Duodenal mucosa (tissue), 2 donors: ENCODE results near the gene HSPA1A.
"Not testable (repeated sequence)": the region's sequence is repeated elsewhere in the genome, so short reads cannot be mapped to it uniquely, and the experiment has no call there.

Source experiments
- H3K27ac ChIP-seq: one replicate; pipeline ENCODE4 v1.7.0; 2013; ENCODE audit warnings: low read depth, low read length
- H3K27me3 ChIP-seq, 2 donors: one replicate each; pipeline ENCODE4 v1.7.0; 2013; ENCODE audit warnings: low read length in 2 of 2, control low read depth in 1 of 2; ENCODE audit not compliant: insufficient read depth in 2 of 2, control insufficient read depth in 1 of 2
- H3K36me3 ChIP-seq, 2 donors: one replicate each; pipeline ENCODE4 v1.7.0; 2013; ENCODE audit warnings: low read length in 2 of 2, control low read depth in 1 of 2; ENCODE audit not compliant: insufficient read depth in 2 of 2, control insufficient read depth in 1 of 2
- H3K4me1 ChIP-seq, 2 donors: one replicate each; pipeline ENCODE4 v1.7.0; 2013; ENCODE audit warnings: low read length in 2 of 2, control low read depth in 1 of 2; ENCODE audit not compliant: insufficient read depth in 2 of 2, control insufficient read depth in 1 of 2
- H3K4me3 ChIP-seq, 2 donors: one replicate each; pipeline ENCODE4 v1.7.0; 2013; ENCODE audit warnings: low read length in 2 of 2, low read depth in 1 of 2
- H3K9ac ChIP-seq, 2 donors: one replicate each; pipeline ENCODE4 v1.7.0; 2013; ENCODE audit warnings: low read length in 2 of 2, low read depth in 1 of 2
- H3K9me3 ChIP-seq, 2 donors: one replicate each; pipeline ENCODE4 v1.7.0; 2013; ENCODE audit warnings: low read length in 2 of 2, control low read depth in 1 of 2; ENCODE audit not compliant: control insufficient read depth in 1 of 2

HSPA1A gene

DNA sequence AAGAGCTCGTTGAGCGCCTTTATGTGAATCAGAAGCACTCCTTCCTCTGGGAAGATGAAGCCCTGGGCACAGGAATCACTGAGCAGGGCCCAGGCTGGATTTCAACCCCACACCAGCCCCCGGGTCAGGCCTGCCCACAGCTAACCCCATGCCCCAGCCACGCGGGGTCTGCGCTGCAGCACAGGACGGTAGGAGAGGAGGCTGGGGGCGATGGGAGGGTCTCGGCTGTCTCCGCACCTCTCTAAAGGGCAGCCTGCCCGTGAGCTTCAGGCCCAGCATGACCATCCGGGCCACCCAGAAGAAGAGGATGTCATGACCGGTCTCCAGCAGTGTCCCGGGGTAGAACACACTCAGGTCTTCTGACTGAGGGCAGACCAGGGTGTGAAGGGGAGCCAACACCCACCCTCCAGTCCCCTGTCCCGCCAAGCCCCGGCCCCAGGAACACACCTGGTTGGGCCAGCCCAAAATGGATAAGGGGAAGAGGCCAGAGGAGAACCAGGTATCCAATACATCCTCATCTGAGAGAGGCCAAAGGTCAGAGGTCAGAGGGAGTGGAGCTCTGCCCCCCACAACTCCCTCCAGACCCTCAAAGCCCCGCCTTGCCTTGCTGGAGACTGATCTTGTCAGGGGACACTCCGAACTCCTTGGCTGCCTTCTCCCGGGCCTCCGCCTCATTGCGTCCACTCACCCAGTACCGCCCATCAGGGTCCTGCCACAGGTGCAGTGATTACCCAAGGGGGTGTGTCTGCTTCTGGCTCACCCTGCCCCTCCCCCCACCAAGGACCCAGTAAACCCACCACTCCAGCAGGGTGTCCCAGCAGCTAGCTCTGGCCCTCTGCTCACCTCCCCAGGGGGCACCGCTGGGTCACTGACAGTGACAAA lies 33.9 kb upstream of the HSPA1A start:
- H3K36me3 ChIP-seq = peaks cover 30 to 65% of the 10 kb centered on the region in 2 donors
- H3K27me3 ChIP-seq = no peaks in the 10 kb centered on the region
- peaks cover 11 to 17% of the 10 kb centered on the region in 2 donors for H3K4me1 ChIP-seq
- H3K9me3 ChIP-seq = no peaks in the 10 kb centered on the region
- H3K27ac ChIP-seq = no peak overlapping the region
- H3K4me3 ChIP-seq = no peak overlapping the region
- no peak overlapping the region for H3K9ac ChIP-seq

DNA sequence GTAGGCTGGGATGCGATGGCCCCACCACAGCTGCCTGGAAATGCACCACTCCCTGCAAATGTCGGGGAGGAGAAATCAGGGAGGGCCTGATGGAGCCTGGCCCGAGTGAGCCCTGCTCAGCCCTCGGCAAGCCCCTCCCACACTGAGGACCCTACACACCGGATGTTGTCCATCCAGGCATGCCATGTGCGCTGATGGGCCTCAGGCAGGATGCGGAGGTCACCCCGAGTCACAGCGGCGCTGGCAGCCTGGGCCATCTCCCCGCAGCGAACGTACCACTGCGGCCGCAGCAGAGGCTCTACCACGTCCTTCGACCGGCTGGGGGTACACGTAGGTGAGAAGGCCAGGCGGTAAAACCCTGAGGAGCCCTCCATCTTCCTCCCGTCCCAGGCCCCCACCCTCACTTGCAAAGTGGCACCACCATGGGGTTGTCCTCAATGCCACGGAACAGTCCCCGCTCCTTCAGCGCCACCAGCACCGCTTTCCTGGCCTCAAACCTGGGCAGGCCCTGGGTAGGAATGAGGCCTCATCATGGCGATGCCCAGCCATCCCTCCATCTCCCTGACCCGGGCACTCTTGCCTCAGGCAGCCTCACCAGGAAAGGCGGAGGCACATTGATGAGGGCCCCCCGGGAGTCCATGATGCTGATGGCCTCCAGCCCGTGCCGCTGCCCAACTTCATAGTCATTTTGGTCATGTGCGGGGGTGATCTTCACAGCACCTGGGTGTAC lies 33.1 kb upstream of the HSPA1A start:
- Histone ChIP-seq H3K9ac (no peak overlapping the region), H3K36me3 (peaks cover 30 to 65% of the 10 kb centered on the region in 2 donors), H3K4me3 (no peak overlapping the region), H3K27me3 (no peaks in the 10 kb centered on the region), H3K4me1 (peaks cover 3 to 9% of the 10 kb centered on the region in 2 donors), H3K27ac (no peak overlapping the region), H3K9me3 (no peaks in the 10 kb centered on the region)

DNA sequence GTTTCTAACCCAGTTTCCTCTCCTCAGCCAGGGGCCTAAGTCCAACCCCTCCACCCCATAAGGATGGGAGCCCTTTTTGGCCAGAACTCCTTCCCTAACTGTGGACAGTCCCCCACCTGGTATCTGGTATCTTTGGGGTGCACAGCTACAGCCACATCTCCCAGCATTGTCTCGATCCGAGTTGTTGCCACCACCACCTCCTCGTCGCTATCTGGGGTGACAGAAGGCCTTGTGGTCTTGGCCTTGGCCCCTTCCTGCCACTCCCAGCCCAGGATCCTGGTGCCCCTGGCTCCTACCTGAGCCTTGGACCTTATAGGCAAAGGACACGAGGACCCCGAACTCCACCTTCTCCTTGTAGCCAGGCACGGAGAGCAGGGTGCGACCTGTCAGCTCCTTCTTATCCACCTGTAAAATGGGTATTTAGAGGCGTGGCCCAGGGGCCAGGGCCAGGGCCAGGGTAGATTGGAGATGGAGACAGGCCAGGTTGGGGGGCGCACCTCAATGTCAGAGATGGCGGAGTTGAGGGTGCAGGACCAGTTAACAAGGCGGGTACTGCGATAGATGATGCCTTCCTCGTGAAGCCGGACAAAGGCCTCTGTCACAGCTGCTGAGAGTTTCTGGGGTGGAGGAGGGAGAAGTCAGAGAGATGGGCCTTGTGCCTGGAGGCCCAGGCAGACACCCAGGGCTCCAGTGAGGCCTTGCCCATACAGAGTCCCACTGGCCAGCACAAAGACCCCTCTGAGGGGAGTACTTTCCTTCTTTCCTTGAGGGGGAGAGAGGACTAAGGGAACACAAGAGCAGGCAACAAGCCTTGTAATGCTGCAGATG lies 31.0 kb upstream of the HSPA1A start:
- H3K27ac ChIP-seq = no peak overlapping the region
- no peak overlapping the region for H3K4me3 ChIP-seq
- peaks cover 30 to 57% of the 10 kb centered on the region in 2 donors for H3K36me3 ChIP-seq
- no peaks in the 10 kb centered on the region for H3K27me3 ChIP-seq
- H3K9ac ChIP-seq = no peak overlapping the region
- no peaks in the 10 kb centered on the region for H3K9me3 ChIP-seq
- no peaks in the 10 kb centered on the region for H3K4me1 ChIP-seq

DNA sequence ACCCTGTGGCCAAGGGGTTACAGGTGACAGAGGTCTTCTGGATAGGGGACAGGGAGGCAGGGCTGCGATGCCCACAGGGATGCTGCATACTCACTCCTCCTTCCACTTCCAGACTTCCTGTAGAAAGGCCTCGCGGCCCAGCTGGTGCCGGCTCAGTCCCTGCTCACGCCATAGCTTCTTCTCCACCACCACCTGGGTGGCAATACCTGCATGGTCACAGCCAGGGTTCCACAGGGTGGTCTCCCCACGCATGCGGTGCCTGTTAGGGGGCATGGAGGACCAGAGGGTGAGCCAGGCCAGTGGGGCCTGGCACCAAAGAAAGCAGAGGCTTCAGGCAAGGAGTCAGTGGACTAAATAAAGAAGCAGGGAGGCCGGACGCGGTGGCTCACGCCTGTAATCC lies 29.9 kb upstream of the HSPA1A start:
- H3K9ac ChIP-seq = no peak overlapping the region
- no peaks in the 10 kb centered on the region for H3K4me1 ChIP-seq
- no peak overlapping the region for H3K4me3 ChIP-seq
- peaks cover 23 to 46% of the 10 kb centered on the region in 2 donors for H3K36me3 ChIP-seq
- no peaks in the 10 kb centered on the region for H3K9me3 ChIP-seq
- H3K27ac ChIP-seq = no peak overlapping the region
- H3K27me3 ChIP-seq = no peaks in the 10 kb centered on the region

DNA sequence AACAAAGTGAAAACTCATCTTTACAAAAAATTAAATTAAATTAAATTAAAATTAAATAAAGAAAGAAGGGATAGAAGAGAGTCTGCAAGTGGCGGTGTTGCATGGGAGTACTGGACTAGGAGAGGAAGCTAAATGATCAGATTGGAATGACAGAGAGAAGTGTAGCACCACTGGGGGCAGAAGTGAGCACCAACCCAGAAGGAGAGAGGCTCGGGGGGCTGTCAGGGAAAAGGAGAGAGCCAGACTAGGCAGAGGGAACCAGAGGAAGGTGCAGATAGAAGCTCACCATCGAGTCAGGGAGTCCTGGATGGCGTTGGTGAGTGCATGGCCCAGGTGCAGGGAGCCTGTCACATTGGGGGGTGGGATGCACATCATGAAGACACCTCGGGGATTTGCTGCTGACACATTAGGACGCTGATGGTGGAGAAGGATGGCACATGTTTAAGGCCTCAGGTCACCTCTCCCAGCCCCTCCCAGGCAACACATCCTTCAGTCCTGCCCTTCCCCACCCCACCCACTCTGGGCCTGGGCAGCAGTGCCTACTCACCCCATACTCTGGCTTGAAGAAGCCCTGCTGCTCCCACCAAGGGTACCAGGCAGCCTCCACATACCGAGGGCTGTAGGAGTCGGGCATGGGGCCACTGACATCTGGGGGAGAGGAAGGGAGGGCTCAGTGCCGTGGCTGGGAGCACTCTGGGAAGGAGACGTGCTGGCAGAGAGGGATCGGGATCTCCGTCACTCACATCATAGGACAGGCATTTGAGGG lies 23.8 kb upstream of the HSPA1A start:
- peaks cover 4 to 11% of the 10 kb centered on the region in 2 donors for H3K36me3 ChIP-seq
- H3K27ac ChIP-seq = no peak overlapping the region
- peaks cover 7 to 9% of the 10 kb centered on the region in 2 donors for H3K4me1 ChIP-seq
- H3K27me3 ChIP-seq = no peaks in the 10 kb centered on the region
- H3K9me3 ChIP-seq = no peaks in the 10 kb centered on the region
- H3K9ac ChIP-seq = no peak overlapping the region
- no peak overlapping the region for H3K4me3 ChIP-seq

DNA sequence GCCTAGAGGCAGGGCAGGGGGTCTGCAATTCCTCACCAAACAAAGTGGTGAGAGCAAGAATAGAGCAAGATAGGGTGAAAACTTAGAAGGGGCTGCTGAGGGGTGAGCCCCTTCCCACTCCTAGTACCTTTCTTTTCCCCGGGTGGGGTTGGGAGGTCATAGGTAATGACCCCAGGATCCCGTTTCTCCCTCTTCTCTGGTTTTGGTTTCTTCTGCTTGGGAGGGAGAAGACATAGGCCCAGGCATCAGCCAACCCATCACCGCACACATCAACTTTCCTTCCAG lies 23.3 kb upstream of the HSPA1A start:
- Histone ChIP-seq H3K4me3 (no peak overlapping the region), H3K27ac (no peak overlapping the region), H3K4me1 (peaks cover 7 to 9% of the 10 kb centered on the region in 2 donors), H3K9ac (no peak overlapping the region), H3K9me3 (no peaks in the 10 kb centered on the region), H3K36me3 (peaks cover 4 to 11% of the 10 kb centered on the region in 2 donors), H3K27me3 (no peaks in the 10 kb centered on the region)

DNA sequence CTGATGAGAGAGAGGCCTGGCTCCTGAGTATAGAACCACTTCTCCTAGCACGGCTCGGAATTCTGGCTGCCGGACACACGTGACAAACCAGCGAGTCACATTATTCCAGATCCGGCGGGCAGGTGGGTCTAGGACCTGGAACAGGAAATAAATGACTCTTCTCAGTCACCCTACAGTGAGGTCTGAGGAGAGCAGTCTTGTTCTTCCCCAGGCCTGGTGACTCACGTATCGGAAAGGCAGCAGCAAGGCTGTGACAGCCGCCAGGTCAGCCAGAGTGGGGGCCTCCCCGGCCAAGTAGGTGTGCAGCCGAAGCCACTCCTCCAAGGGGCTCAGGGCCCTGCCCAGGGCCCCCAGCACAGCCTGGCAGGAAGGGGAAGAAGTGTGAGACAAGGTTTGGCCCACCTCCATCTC lies 22.6 kb upstream of the HSPA1A start:
- H3K4me1 ChIP-seq = peaks cover 7 to 9% of the 10 kb centered on the region in 2 donors
- H3K36me3 ChIP-seq = peaks cover 4 to 11% of the 10 kb centered on the region in 2 donors
- H3K9me3 ChIP-seq = no peaks in the 10 kb centered on the region
- H3K27ac ChIP-seq = no peak overlapping the region
- H3K9ac ChIP-seq = no peak overlapping the region
- H3K27me3 ChIP-seq = no peaks in the 10 kb centered on the region
- no peak overlapping the region for H3K4me3 ChIP-seq

DNA sequence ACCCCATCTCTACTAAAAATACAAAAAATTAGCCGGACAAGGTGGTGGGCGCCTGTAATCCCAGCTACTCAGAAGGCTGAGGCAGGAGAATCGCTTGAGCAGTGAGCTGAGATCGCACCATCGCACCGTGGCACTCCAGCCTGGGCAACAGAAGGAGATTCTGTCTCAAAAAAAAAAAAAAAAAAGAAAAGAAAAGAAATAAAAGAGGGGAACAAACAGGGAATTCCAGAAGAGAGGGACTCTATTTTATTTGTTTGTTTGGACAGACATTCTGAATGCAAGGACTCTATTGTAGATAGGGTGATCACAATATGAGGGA lies 21.5 kb upstream of the HSPA1A start:
- H3K27ac ChIP-seq, H3K4me1 ChIP-seq, H3K27me3 ChIP-seq, H3K9me3 ChIP-seq: not testable (repeated sequence)
- H3K36me3 ChIP-seq = peaks cover 4 to 13% of the 10 kb centered on the region in 2 donors
- H3K9ac ChIP-seq = peak overlapping the region in 1 of 2 donors; percentile 97
- H3K4me3 ChIP-seq = peak overlapping the region in 1 of 2 donors; percentile 97

DNA sequence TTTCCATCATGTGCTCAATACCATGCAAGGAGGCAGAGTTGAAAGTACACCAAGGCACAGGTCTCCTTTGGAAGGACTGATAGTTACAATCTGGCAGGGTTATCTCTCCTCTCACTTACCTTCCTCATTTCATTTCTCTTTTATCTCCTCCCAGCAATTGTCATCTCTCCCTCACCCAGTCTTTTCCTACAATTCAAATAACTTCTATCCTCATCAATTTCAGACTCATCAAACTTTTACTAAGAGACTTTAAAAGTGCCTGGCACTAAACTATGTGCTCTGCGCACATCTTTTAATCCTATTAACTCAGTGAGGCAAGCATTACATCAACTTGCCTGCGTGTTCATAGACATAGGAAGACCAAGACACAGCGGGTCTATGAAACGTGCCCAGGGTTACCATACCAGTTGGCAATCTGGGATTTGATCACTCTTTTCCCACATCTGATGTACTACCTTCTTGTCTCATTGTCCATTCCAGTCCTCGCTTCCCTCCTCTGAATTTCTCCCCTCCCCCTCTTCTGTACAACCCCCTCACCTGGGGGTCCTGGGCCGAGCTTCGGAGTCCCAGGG lies 21.0 kb upstream of the HSPA1A start:
- no peaks in the 10 kb centered on the region for H3K27me3 ChIP-seq
- H3K4me1 ChIP-seq = peaks cover 7 to 9% of the 10 kb centered on the region in 2 donors
- peak overlapping the region; percentile 96 to 97 for H3K4me3 ChIP-seq
- no peaks in the 10 kb centered on the region for H3K9me3 ChIP-seq
- H3K27ac ChIP-seq = peak overlapping the region; percentile 89
- peak overlapping the region; percentile 97 to 99 for H3K9ac ChIP-seq
- H3K36me3 ChIP-seq = peaks cover 4 to 13% of the 10 kb centered on the region in 2 donors
